Loucy (cell line): Measurements from ENCODE around the gene PPIL1.
A peak's percentile ranks its signal among the peaks of the same experiment; 100 is the strongest.

ENCODE experiments used
- H2AFZ ChIP-seq: fragments of 200-600 bp; sonication (generic); 2 replicates; pipeline ENCODE4 v1.6.0; 2016; ENCODE audit warnings: antibody characterized with exemption, mild to moderate bottlenecking, low read length, moderate library complexity
- H3F3A ChIP-seq: fragments of 200-600 bp; 2 replicates; pipeline ENCODE4 v1.6.0; 2016; ENCODE audit warnings: antibody characterized with exemption, low read depth, mild to moderate bottlenecking
- H3K27me3 ChIP-seq: fragments of 200-600 bp; sonication (generic); 2 replicates; pipeline ENCODE4 v1.6.1; 2014; ENCODE audit warnings: low read length, mild to moderate bottlenecking; ENCODE audit not compliant: insufficient read depth, poor library complexity, severe bottlenecking
- H3K36me3 ChIP-seq: fragments of 200-600 bp; sonication (generic); 2 replicates; pipeline ENCODE4 v1.6.1; 2016; ENCODE audit warnings: low read length; ENCODE audit not compliant: insufficient read depth
- H3K4me1 ChIP-seq: fragments of 200-600 bp; sonication (generic); 2 replicates; pipeline ENCODE4 v1.5.1; 2014; ENCODE audit warnings: low read length, mild to moderate bottlenecking; ENCODE audit not compliant: insufficient read depth, poor library complexity, severe bottlenecking
- H3K4me2 ChIP-seq: fragments of 200-600 bp; sonication (generic); 2 replicates; pipeline ENCODE4 v1.6.0; 2014; ENCODE audit warnings: antibody characterized with exemption, low read length, low read depth, mild to moderate bottlenecking; ENCODE audit not compliant: poor library complexity, severe bottlenecking
- H3K4me3 ChIP-seq: fragments of 200-600 bp; sonication (generic); 2 replicates; pipeline ENCODE4 v1.5.1; 2014; ENCODE audit warnings: low read length, mild to moderate bottlenecking, mixed read lengths; ENCODE audit not compliant: poor library complexity, severe bottlenecking
- H3K79me2 ChIP-seq: fragments of 200-600 bp; sonication (generic); 2 replicates; pipeline ENCODE4 v1.6.1; 2014; ENCODE audit warnings: low read length; ENCODE audit not compliant: insufficient read depth
- H3K9ac ChIP-seq: fragments of 200-600 bp; sonication (generic); 2 replicates; pipeline ENCODE4 v1.6.0; 2014; ENCODE audit warnings: mild to moderate bottlenecking, low read depth, low read length, moderate library complexity; ENCODE audit not compliant: poor library complexity, severe bottlenecking
- H3K9me2 ChIP-seq: fragments of 200-600 bp; sonication (generic); replicated peaks from 2 replicates; pipeline ENCODE4 v1.6.1; 2016; ENCODE audit warnings: low read depth, low read length, mixed read lengths
- H3K9me3 ChIP-seq: fragments of 200-600 bp; sonication (generic); 2 replicates; pipeline ENCODE4 v1.6.1; 2014; ENCODE audit warnings: mild to moderate bottlenecking, antibody characterized with exemption, low read length, low read depth; ENCODE audit not compliant: insufficient read depth
- H4K20me1 ChIP-seq: fragments of 200-600 bp; sonication (generic); 2 replicates; pipeline ENCODE4 v1.6.0; 2014; ENCODE audit warnings: antibody characterized with exemption, low read length, mild to moderate bottlenecking; ENCODE audit not compliant: insufficient read depth, poor library complexity, severe bottlenecking
- EZH2phosphoT487 ChIP-seq: fragments of 200-600 bp; IDR thresholded peaks from 2 replicates; pipeline ENCODE4 v1.6.1; 2018; ENCODE audit warnings: antibody characterized with exemption, mild to moderate bottlenecking, moderate library complexity, borderline replicate concordance
- TF ChIP-seq, protein P1 (sequence below): fragments of 200-600 bp; sonication (generic); conservative IDR thresholded peaks from 2 replicates; pipeline ENCODE4 v1.5.1; 2014; ENCODE audit warnings: mild to moderate bottlenecking, antibody characterized with exemption, low read length

PPIL1 gene

DNA sequence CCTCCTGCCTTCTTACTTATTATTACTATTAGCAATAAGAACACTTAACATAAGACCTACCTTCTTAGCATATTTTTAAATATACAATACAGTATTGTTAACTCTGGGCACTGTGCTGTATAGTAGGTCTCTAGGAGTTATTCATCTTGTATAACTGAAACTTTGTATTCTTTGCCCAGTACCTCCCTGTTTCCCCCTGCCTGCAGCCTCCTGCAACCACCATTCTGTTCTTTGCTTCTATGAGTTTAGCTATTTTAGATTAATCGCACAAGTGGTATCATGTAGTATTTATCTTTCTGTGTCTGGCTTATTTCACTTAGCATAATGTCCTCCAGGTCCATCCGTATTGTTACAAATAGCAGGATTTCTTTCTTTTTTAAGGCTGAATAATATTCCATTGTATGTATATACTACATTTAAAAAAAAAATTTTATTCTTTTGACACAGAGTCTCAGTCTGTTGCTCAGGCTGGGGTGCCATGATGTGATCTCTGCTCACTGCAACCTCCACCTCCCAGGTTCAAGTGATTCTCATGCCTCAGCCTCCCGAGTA, 15.6 kb upstream of the PPIL1 start:
- H3K4me2 ChIP-seq, result peak overlapping the region; percentile 98
- H3K79me2 ChIP-seq, result peaks cover 60% of the 10 kb centered on the region
- no peaks in the 10 kb centered on the region for H4K20me1 ChIP-seq
- no peak for TF ChIP-seq EZH2phosphoT487
- TF ChIP-seq, protein P1, sequence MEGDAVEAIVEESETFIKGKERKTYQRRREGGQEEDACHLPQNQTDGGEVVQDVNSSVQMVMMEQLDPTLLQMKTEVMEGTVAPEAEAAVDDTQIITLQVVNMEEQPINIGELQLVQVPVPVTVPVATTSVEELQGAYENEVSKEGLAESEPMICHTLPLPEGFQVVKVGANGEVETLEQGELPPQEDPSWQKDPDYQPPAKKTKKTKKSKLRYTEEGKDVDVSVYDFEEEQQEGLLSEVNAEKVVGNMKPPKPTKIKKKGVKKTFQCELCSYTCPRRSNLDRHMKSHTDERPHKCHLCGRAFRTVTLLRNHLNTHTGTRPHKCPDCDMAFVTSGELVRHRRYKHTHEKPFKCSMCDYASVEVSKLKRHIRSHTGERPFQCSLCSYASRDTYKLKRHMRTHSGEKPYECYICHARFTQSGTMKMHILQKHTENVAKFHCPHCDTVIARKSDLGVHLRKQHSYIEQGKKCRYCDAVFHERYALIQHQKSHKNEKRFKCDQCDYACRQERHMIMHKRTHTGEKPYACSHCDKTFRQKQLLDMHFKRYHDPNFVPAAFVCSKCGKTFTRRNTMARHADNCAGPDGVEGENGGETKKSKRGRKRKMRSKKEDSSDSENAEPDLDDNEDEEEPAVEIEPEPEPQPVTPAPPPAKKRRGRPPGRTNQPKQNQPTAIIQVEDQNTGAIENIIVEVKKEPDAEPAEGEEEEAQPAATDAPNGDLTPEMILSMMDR, result no peak
- H3K4me3 ChIP-seq, result no peak overlapping the region
- no peaks in the 10 kb centered on the region for H3K9me2 ChIP-seq
- no peaks in the 10 kb centered on the region for H3K27me3 ChIP-seq
- peaks cover 42% of the 10 kb centered on the region for H3K4me1 ChIP-seq
- no peak overlapping the region for H2AFZ ChIP-seq
- H3F3A ChIP-seq, result 0 out of 2 replicates have a peak, but pooled peaks cover 3% of the 10 kb centered on the region
- H3K9me3 ChIP-seq, result no peaks in the 10 kb centered on the region
- H3K36me3 ChIP-seq, result no peaks in the 10 kb centered on the region
- H3K9ac ChIP-seq, result no peak overlapping the region

DNA sequence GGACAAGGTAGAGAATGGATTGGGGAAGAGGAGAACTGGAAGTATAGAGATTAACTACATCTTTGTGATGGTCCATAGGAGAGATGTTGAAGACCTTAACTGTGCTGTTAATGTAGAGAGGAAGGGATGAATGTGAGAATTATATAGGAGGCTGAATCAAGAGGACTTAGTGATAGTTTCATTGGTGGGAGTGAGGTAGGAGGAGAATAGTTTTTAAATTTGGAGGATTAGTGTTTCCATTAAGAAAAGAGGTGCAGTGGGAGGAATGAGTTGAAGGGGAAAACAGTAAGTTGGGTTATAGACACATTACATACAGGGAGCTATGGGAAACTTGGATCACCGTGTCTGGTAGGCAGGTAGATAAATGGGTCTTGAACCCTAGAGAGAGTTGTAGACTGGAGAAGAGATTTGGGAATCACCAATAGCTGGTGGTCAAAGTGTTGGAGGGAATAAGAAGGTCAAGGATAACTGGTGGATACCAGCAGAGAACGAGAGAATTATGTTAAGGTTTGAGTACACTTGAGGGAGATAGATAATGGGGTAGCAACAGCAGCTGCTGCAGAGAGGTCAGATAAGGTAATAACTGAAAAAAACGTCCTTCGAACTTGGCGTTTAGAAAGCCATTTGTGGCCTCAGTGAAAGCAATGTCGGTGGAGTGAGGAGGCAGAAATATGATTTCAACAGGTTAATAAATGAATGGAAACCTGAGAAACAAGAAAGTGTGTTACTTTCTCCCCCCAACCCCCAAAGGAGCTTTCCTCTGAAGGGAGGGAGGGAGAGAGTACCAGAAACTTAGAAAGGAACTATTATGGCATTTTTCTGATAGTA, 14.3 kb upstream of the PPIL1 start:
- Histone ChIP-seq H3K79me2 (peaks cover 60% of the 10 kb centered on the region), H3F3A (0 out of 2 replicates have a peak, but pooled peaks cover 3% of the 10 kb centered on the region), H3K9me3 (no peaks in the 10 kb centered on the region), H3K4me1 (peaks cover 47% of the 10 kb centered on the region), H2AFZ (no peak overlapping the region), H3K9ac (peak overlapping the region; percentile 12), H3K9me2 (no peaks in the 10 kb centered on the region), H4K20me1 (no peaks in the 10 kb centered on the region), H3K4me3 (peak overlapping the region; percentile 19), H3K27me3 (no peaks in the 10 kb centered on the region), H3K36me3 (no peaks in the 10 kb centered on the region), H3K4me2 (peak overlapping the region; percentile 98)
- TF ChIP-seq, protein P1, result no peak
- TF ChIP-seq EZH2phosphoT487, result no peak

DNA sequence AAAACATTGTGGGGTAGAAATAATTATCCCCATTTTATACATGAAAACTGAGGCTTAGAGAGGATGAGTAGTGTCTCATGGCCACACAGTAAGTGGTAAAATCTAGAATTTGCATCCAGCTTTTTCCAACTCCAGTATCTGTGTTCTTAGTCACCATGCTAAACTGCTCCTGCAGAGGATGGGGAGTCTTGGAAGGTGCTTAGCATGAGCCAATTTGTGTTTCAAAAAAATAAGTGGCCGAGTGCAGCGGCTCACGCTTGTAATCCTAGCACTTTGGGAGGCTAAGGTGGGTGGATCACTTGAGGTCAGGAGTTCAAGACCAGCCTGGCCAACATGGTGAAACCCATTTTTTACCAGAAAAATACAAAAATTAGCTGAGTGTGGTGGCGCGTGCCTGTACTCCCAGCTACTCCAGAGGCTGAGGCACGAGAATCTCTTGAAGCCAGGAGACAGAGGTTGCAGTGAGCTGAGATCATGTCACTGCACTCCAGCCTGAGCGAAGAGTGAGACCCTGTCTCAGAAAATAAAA, 13.6 kb upstream of the PPIL1 start:
- peaks cover 47% of the 10 kb centered on the region for H3K4me1 ChIP-seq
- H3K79me2 ChIP-seq, result peaks cover 56% of the 10 kb centered on the region
- no peaks in the 10 kb centered on the region for H3K9me3 ChIP-seq
- H3K4me3 ChIP-seq, result peak overlapping the region; percentile 94
- H3K27me3 ChIP-seq, result no peaks in the 10 kb centered on the region
- H3K9ac ChIP-seq, result peak overlapping the region; percentile 88
- H4K20me1 ChIP-seq, result no peaks in the 10 kb centered on the region
- no peak for TF ChIP-seq EZH2phosphoT487
- TF ChIP-seq, protein P1, result no peak
- no peak overlapping the region for H2AFZ ChIP-seq
- H3K4me2 ChIP-seq, result peak overlapping the region; percentile 98
- H3K36me3 ChIP-seq, result no peaks in the 10 kb centered on the region
- 0 out of 2 replicates have a peak, but pooled peaks cover 3% of the 10 kb centered on the region for H3F3A ChIP-seq
- H3K9me2 ChIP-seq, result no peaks in the 10 kb centered on the region
